PFSK-1 (cell line): ENCODE results near the gene SLC9A1.

Experiments
- FOXP2 ChIP-seq: optimal IDR thresholded peaks from 2 replicates; pipeline ENCODE3; 2011; ENCODE audit warnings: borderline replicate concordance, control low read depth, inconsistent platforms; ENCODE audit not compliant: insufficient read depth; ENCODE audit errors: extremely low read length, extremely low read depth
- POLR2AphosphoS5 ChIP-seq: IDR thresholded peaks from 2 replicates; pipeline ENCODE4 v1.6.1; 2012; ENCODE audit warnings: low read depth, mild to moderate bottlenecking, control low read depth, low read length, moderate library complexity
- REST ChIP-seq, 2 experiments: IDR thresholded peaks; 2 replicates each; pipeline versions ENCODE4 v1.6.1 to v1.8.0; 2011 to 2012; ENCODE audit warnings: low read depth in 2 of 2, low read length in 2 of 2, control low read depth in 1 of 2, inconsistent platforms in 1 of 2, mild to moderate bottlenecking in 1 of 2, moderate library complexity in 1 of 2; ENCODE audit not compliant: insufficient read depth in 1 of 2
- SIN3A ChIP-seq: IDR thresholded peaks from 2 replicates; pipeline ENCODE4 v1.6.1; 2012; ENCODE audit warnings: mild to moderate bottlenecking, low read length, moderate library complexity, borderline replicate concordance; ENCODE audit not compliant: insufficient read depth
- TAF1 ChIP-seq: IDR thresholded peaks from 2 replicates; pipeline ENCODE4 v1.6.1; 2012; ENCODE audit warnings: low read length, control low read depth, borderline replicate concordance; ENCODE audit not compliant: insufficient read depth

The SLC9A1 gene

DNA sequence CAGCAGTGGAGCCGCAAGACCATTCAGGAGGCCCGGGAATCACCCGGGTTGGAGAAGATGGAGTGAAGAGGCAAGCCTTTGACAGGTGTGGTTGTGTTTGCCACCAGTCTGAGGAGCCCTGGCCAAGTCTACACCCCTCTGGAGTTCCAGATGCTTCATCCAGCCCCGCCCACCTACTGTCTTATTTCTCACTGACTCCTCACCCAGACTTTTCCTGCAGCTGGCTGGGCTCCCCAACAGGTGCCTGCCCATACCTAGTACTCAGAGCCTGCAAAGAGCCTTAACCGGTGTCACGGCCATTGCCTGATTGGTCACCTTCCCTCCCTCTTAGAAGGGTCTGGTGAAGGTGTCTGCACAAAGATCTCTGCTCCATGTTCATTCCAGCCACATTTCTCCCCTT lies 16.0 kb downstream of the SLC9A1 start:
- no peak for TF ChIP-seq SIN3A
- no peak for TF ChIP-seq TAF1
- TF ChIP-seq POLR2AphosphoS5 = no peak
- TF ChIP-seq FOXP2 = no peak
- TF ChIP-seq REST (IDR thresholded peaks at IDR 0.05; ENCODE audit: insufficient read depth in 1 of 2, low read depth in 2 of 2, low read length in 2 of 2) = no peak

- no peak for TF ChIP-seq REST (IDR thresholded peaks at IDR 0.05; ENCODE audit: insufficient read depth in 1 of 2, low read depth in 2 of 2, low read length in 2 of 2)
- no peak for TF ChIP-seq POLR2AphosphoS5
- TF ChIP-seq SIN3A = no peak
- no peak for TF ChIP-seq FOXP2
- no peak for TF ChIP-seq TAF1
Observed at GRCh38 chr1:27138368-27138767, 16.6 kb downstream of the SLC9A1 start.

DNA sequence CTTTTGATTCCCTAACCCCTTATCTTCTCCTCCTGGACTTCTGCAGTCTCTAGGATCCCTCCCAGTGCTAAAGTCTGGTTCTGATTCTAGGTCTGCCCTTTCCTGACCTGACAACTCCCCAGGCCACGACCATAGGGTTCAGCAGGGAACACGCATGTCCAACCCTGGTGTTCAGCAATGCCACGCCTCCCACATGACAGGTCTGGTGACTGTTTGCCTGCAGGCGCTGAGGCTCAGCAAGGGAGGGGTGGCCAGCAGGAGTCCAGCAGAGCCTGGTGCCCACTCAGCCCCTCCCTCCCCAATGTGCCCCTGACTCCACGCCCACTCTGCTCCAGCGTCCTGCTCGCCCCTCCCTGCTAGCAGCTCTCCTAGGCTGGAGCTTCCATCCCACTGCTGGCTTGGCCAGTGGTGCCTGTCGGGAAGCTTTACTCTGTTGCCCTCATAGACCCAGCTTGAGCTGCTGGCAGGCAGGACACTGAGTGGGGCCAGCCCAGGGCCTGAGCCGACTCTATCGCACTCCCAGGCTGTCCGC lies 17.3 kb downstream of the SLC9A1 start:
- TF ChIP-seq FOXP2 (peak; percentile 48), TAF1 (no peak), SIN3A (0 out of 2 replicates have a peak, but pooled peaks have one; percentile 9)

DNA sequence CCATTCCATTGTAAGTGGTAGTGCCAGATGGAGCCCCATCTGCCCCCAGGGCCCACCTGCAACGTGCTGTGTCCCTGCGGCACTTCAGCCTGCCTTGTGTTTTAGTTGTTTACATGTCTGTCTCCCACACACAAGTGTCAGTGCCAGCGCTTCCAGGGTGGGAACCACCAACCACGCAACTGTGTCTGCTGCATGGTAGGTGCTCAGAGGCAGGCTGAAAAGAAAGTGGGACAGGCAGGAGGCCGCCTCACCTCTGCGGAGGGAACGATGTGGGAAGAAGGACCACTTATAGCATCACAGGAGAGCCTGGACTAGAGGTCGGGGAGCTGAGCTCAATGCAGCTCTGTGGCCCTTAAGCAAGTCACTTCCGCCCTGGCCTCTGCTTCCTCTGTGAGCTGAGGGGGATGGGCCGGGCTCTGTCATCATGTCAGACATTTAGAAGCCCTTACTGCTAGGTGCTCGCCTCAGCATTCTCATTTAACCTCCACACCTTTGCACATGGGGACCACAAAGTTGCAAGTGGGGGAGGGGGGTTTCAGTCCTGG lies 17.9 kb downstream of the SLC9A1 start:
- TF ChIP-seq POLR2AphosphoS5 (0 out of 2 replicates have a peak, but pooled peaks have one; percentile 19), TAF1 (no peak), FOXP2 (no peak), SIN3A (0 out of 2 replicates have a peak, but pooled peaks have one; percentile 35), REST (IDR thresholded peaks at IDR 0.05; ENCODE audit: insufficient read depth in 1 of 2, low read depth in 2 of 2, low read length in 2 of 2) (no peak)

- no peak for TF ChIP-seq POLR2AphosphoS5
- no peak for TF ChIP-seq REST (IDR thresholded peaks at IDR 0.05; ENCODE audit: insufficient read depth in 1 of 2, low read depth in 2 of 2, low read length in 2 of 2)
- TF ChIP-seq SIN3A = no peak
- no peak for TF ChIP-seq FOXP2
Observed at GRCh38 chr1:27136236-27136551, 18.7 kb downstream of the SLC9A1 start.
